Hematopoietic multipotent progenitor cell treated with erythropoietin and hydrocortisone succinate and interleukin-3 and kit ligand, for 4 days (in vitro differentiated cells): ENCODE results near the gene CMBL.
A peak's percentile ranks its signal among the peaks of the same experiment; 100 is the strongest.
"Not testable (repeated sequence)": the region's sequence is repeated elsewhere in the genome, so short reads cannot be mapped to it uniquely, and the experiment has no call there.

ENCODE experiments used
- DNase-seq: peaks from one replicate; pipeline ENCODE4 v3.0.0-alpha.2; 2015

The CMBL gene

GRCh38 chr5:10253390-10253789 lies 54.3 kb downstream of the CMBL start:
- no peak for DNase-seq

DNA sequence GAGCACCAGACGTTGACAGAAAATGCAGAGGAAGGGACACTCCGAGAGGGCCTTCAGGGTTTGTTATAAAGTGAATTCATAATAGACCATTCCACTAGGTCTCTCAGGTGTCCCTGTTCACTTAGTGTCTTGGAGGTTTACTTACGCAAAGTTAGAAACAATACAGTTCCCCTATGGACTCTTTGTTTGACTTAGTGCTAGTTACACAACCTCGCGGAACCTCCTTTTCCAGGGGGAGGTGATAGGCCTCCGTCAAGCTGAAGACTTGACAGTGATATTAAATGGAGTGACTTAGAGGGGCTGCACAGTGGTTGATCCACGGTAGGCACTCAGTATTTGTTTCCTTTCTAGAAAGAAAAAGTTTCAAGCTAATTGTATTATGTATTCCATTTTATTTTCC lies 56.3 kb downstream of the CMBL start:
- peak; percentile 41 for DNase-seq

DNA sequence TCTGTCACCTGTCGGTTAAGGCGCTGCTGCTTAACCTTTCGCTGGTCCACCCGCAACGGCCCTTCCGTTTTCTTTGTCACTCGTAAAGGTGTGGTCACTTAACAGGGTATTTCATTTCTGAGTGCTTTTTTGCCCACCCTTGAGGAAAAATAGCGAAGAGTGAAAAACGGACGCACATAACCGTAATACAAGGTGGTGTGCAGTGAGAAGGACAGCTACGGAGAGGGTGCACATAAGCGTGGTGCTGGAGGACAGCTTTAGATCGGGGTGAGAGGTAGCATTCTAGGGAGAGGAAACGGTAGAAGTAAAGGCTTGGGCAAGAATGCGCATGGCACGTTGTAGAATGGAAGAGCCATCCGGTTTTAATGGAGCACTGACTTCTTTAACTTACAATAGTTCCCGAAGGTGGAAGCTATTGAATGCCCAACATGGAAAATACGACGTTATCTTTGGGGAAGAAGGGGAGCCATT lies 56.9 kb downstream of the CMBL start:
- DNase-seq, result peak; percentile 62

GRCh38 chr5:10249948-10250805 lies 57.5 kb downstream of the CMBL start, which contains the start of gene CCT5:
Gene CCT5 (plus strand): TSS chr5:10250280. CDS start chr5:10250341, 61 bp downstream.
- DNase-seq, result peak; percentile 99

DNA sequence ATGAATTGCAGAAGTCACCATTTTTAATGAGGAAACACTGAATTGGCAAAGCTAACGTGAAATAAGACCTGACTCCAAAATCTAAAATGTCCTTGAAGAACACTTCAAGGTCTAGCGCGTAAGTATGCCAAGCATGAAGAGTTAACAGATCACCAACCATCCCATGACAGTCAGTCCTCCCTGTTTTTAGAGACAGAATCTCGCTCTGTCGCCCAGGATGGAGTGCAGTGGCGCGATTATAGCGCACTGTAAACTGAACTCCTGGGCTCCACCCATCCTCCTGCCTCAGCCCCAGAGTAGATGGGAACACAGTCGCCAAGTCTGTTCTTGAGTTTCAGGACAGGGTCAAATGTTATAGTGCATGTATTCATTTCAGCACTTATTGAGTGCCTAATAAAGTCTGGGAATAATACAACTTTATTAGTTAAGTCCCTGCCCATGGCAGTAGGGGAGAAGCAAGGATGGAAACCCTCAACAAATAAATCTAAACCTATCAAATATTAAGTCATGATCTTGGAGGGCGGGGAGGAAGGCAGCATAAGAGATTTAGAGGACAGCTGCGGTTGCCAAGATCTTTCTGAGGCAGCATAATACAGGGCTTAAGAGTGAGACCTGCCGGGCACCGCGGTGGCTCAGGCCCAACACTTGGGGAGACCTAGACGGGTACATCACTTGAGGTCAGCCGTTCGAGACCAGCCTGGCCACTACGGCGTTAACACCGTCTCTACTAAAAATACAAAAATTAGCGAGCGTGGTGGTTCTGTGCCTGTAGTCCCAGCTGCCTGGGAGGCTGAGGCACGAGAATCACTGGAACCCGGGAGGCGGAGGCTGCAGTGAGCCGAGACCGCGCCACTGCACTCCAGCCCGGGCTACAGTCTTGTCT lies 59.1 kb downstream of the CMBL start:
- peak; percentile 35 for DNase-seq

DNA sequence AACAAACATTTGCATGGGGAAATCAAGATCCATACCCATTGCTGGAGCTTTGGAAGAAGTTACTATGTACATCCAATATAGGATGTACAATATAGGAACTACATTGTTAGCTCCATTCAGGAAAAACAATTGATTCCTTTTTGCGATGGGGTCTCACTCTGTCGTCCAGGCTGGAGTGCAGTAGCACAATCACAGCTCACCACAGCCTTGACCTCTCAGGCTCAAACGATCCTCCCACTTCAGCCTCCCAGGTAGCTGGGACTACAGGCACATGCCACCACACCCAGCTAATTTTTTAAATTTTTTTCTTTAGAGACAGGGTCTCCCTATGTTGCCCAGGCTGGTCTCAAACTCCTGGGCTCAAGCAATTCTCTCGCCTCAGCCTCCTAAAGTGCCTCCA lies 60.5 kb downstream of the CMBL start:
- DNase-seq, result not testable (repeated sequence)

DNA sequence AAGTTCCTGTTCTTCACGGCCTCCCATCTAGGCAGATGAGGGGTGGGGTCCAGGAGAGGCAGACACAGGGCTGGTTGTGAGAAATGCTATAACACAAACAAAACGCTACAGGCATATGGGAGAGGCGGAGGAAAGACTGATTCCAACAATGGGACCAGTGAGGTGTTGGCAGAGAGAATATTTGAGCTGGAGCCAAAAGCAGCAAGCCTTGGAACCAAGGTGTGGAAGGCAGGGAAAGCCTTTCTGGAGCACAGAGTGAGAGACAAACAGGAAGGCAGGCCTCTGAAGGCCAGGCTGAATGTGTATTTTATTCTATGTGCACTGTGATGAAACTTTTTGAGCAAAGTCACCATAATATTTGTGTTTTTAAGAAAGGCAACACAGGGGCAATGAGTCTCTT lies 60.9 kb downstream of the CMBL start:
- DNase-seq, result no peak

DNA sequence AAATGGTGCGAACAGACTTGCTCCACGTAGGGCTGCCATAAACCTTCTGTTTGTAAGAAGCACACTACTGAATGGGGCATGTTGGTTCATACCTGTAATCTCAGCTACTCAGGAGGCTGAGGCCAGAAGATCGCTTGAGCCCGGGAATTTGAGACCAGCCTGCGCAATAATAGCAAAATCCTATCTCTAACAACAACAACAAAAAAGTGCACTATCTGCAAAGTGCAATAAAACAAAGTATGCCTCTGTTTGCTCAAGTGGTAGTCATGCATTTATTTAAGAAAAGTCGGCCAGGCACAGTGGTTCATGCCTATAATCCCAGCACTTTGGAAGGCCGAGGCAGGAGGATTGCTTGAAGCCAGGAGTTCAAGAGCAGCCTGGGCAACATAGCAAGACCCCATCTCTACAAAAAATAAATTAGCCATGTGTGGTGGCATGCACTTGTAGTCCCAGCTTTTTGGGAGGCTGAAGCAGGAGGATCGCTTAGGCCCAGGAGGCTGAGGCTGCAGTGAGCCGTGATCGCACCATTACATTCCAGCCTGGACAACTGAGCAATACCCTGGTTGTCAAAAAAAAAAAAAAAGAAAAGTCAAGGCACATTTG lies 63.3 kb downstream of the CMBL start:
- DNase-seq, result no peak

- no peak for DNase-seq
Observed at GRCh38 chr5:10243660-10244240, 64.0 kb downstream of the CMBL start.

DNA sequence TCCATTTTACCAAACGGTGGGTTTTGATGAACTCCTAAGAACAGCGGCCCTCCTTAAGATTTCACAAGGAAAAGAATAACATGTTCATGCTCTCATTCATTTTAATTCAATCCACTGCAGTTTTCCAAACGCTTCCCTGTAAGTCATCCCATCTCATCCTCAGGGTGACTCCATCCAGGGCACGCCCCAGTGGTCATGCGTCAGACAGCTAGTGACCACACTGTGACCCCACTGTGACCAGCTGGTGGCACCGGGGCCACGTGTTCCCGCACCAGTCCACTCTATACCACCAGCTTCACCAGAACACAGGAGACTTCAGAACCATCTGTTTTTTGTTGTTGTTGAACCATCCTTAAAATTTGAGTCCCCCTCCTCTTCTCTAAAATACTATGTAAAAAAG lies 72.4 kb downstream of the CMBL start:
- DNase-seq, result no peak

- peak; percentile 30 for DNase-seq
Observed at GRCh38 chr5:10233505-10233904, 74.2 kb downstream of the CMBL start.

GRCh38 chr5:10233011-10233410 lies 74.7 kb downstream of the CMBL start:
- no peak for DNase-seq

GRCh38 chr5:10232386-10232785 lies 75.3 kb downstream of the CMBL start:
- no peak for DNase-seq

- DNase-seq, result peak; percentile 20
Observed at GRCh38 chr5:10229306-10230048, 78.2 kb downstream of the CMBL start.

- DNase-seq, result no peak
Observed at GRCh38 chr5:10228288-10228687, 79.4 kb downstream of the CMBL start.
